MM.1S (cell line): ENCODE measurements around the gene SCAPER.

Experiments
- DNase-seq: peaks from one replicate; pipeline ENCODE4 v3.0.0-alpha.2; 2015
- H2AFZ ChIP-seq: fragments of 300-600 bp; sonication (generic); 2 replicates; pipeline ENCODE4 v1.6.0; 2016; ENCODE audit warnings: antibody characterized with exemption, low read length
- H3F3A ChIP-seq: fragments of 300-600 bp; sonication (generic); 2 replicates; pipeline ENCODE4 v1.6.1; 2016; ENCODE audit warnings: mild to moderate bottlenecking, antibody characterized with exemption, low read length, moderate library complexity, mixed read lengths; ENCODE audit not compliant: insufficient read depth
- H3K27ac ChIP-seq: fragments of 300-600 bp; sonication (generic); 2 replicates; pipeline ENCODE4 v1.5.1; 2016; ENCODE audit warnings: mild to moderate bottlenecking, low read length
- H3K27me3 ChIP-seq: fragments of 300-600 bp; sonication (generic); replicated peaks from 2 replicates; pipeline ENCODE4 v1.6.0; 2016; ENCODE audit warnings: low read length; ENCODE audit not compliant: insufficient read depth
- H3K36me3 ChIP-seq: fragments of 300-600 bp; sonication (generic); replicated peaks from 2 replicates; pipeline ENCODE4 v1.6.1; 2016; ENCODE audit warnings: mild to moderate bottlenecking, low read length, mixed read lengths; ENCODE audit not compliant: insufficient read depth
- H3K4me1 ChIP-seq: fragments of 300-600 bp; sonication (generic); 2 replicates; pipeline ENCODE4 v1.6.1; 2016; ENCODE audit warnings: low read length, mixed read lengths
- H3K4me2 ChIP-seq: fragments of 300-600 bp; sonication (generic); 2 replicates; pipeline ENCODE4 v1.6.0; 2016; ENCODE audit warnings: low read depth, low read length
- H3K4me3 ChIP-seq: fragments of 300-600 bp; sonication (generic); 2 replicates; pipeline ENCODE4 v1.5.1; 2016; ENCODE audit warnings: low read length, mixed read lengths
- H3K79me2 ChIP-seq: fragments of 300-600 bp; sonication (generic); 2 replicates; pipeline ENCODE4 v1.6.1; 2016; ENCODE audit warnings: mixed run types, low read length, mixed read lengths
- H3K9ac ChIP-seq: fragments of 300-600 bp; sonication (generic); 2 replicates; pipeline ENCODE4 v1.6.1; 2016; ENCODE audit warnings: low read length, mixed read lengths
- H3K9me2 ChIP-seq: fragments of 300-600 bp; sonication (generic); replicated peaks from 2 replicates; pipeline ENCODE4 v1.6.1; 2016; ENCODE audit warnings: mild to moderate bottlenecking, low read length, mixed read lengths; ENCODE audit not compliant: insufficient read depth
- H3K9me3 ChIP-seq: fragments of 300-600 bp; sonication (generic); replicated peaks from 2 replicates; pipeline ENCODE4 v1.6.1; 2016; ENCODE audit warnings: mild to moderate bottlenecking, low read length, mixed read lengths; ENCODE audit not compliant: insufficient read depth
- H4K20me1 ChIP-seq: fragments of 300-600 bp; sonication (generic); 2 replicates; pipeline ENCODE4 v1.6.1; 2016; ENCODE audit warnings: mild to moderate bottlenecking, low read length, moderate library complexity, mixed read lengths; ENCODE audit not compliant: insufficient read depth
- CTCF ChIP-seq: fragments of 300-600 bp; sonication (generic); IDR thresholded peaks from 2 replicates; pipeline ENCODE4 v1.5.1; 2016; ENCODE audit warnings: antibody characterized with exemption, low read length, mixed read lengths
- EZH2 ChIP-seq: fragments of 300-600 bp; sonication (generic); optimal IDR thresholded peaks from 2 replicates; pipeline ENCODE3; 2017; ENCODE audit warnings: low read depth, mild to moderate bottlenecking, antibody characterized with exemption, low read length, mixed read lengths
- EZH2phosphoT487 ChIP-seq: fragments of 300-600 bp; sonication (generic); IDR thresholded peaks from 2 replicates; pipeline ENCODE4 v1.6.1; 2018; ENCODE audit warnings: antibody characterized with exemption, low read length

The SCAPER gene

GRCh38 chr15:76648732-76649444, 256.3 kb downstream of the SCAPER start:
- Histone ChIP-seq H3K4me2 (no peak overlapping the region), H3K9me3 (no peaks in the 10 kb centered on the region), H3K79me2 (no peaks in the 10 kb centered on the region), H3K4me1 (no peaks in the 10 kb centered on the region), H3K9me2 (no peaks in the 10 kb centered on the region), H3K27me3 (no peaks in the 10 kb centered on the region), H4K20me1 (no peaks in the 10 kb centered on the region), H3K27ac (no peak overlapping the region), H3K4me3 (no peak overlapping the region), H3K9ac (no peak overlapping the region), H2AFZ (no peak overlapping the region), H3F3A (no peaks in the 10 kb centered on the region; the same call in 1 of the 2 replicates), H3K36me3 (no peaks in the 10 kb centered on the region)
- TF ChIP-seq CTCF, result no peak
- no peak for DNase-seq

GRCh38 chr15:76647612-76648011, 257.5 kb downstream of the SCAPER start:
- TF ChIP-seq EZH2, result no peak
- no peak for TF ChIP-seq CTCF
- no peak for TF ChIP-seq EZH2phosphoT487
- H3K4me3 ChIP-seq, result no peak overlapping the region
- no peak overlapping the region for H3K9ac ChIP-seq
- H2AFZ ChIP-seq, result no peak overlapping the region
- no peaks in the 10 kb centered on the region for H3K79me2 ChIP-seq
- no peak overlapping the region for H3K4me2 ChIP-seq
- H4K20me1 ChIP-seq, result no peaks in the 10 kb centered on the region
- no peaks in the 10 kb centered on the region for H3K36me3 ChIP-seq
- no peaks in the 10 kb centered on the region for H3K27me3 ChIP-seq
- H3F3A ChIP-seq, result no peaks in the 10 kb centered on the region
- no peak overlapping the region for H3K27ac ChIP-seq
- no peaks in the 10 kb centered on the region for H3K9me2 ChIP-seq
- H3K9me3 ChIP-seq, result no peaks in the 10 kb centered on the region
- no peak for DNase-seq
- H3K4me1 ChIP-seq, result no peaks in the 10 kb centered on the region

GRCh38 chr15:76644646-76645045, 260.5 kb downstream of the SCAPER start:
- no peak for TF ChIP-seq EZH2
- TF ChIP-seq CTCF, result no peak
- no peak for TF ChIP-seq EZH2phosphoT487
- Histone ChIP-seq H3K9me2 (no peaks in the 10 kb centered on the region), H3F3A (no peaks in the 10 kb centered on the region), H2AFZ (no peak overlapping the region), H3K79me2 (no peaks in the 10 kb centered on the region), H3K9ac (no peak overlapping the region), H3K4me3 (no peak overlapping the region), H4K20me1 (no peaks in the 10 kb centered on the region), H3K36me3 (no peaks in the 10 kb centered on the region), H3K27me3 (no peaks in the 10 kb centered on the region), H3K4me1 (no peaks in the 10 kb centered on the region), H3K9me3 (no peaks in the 10 kb centered on the region), H3K27ac (no peak overlapping the region), H3K4me2 (no peak overlapping the region)
- DNase-seq, result no peak
